ENCODE data around the gene KAZN.

Gene KAZN

GRCh38 chr1:15014516-15014915 lies 416.0 kb downstream of the KAZN start:
- in situ Hi-C loops (cut with HindIII; ENCODE audit: low sequenced_read_pairs): no loop called here

GRCh38 chr1:15016001-15016400 lies 417.5 kb downstream of the KAZN start:
- in situ Hi-C loops (cut with HindIII; ENCODE audit: low sequenced_read_pairs): no loop called here

- in situ Hi-C loops (cut with HindIII; ENCODE audit: low sequenced_read_pairs): no loop called here
Observed at GRCh38 chr1:15016526-15016925, 418.0 kb downstream of the KAZN start.

- in situ Hi-C loops (cut with HindIII; ENCODE audit: low sequenced_read_pairs): no loop called here
Observed at GRCh38 chr1:15017120-15017519, 418.6 kb downstream of the KAZN start.

GRCh38 chr1:15018767-15019166 lies 420.3 kb downstream of the KAZN start:
- in situ Hi-C loops (cut with HindIII; ENCODE audit: low sequenced_read_pairs): no loop called here

GRCh38 chr1:15020943-15021745 lies 422.7 kb downstream of the KAZN start:
- in situ Hi-C loops (cut with HindIII; ENCODE audit: low sequenced_read_pairs): no loop called here

- in situ Hi-C loops (cut with HindIII; ENCODE audit: low sequenced_read_pairs): no loop called here
Observed at GRCh38 chr1:15022048-15022447, 423.6 kb downstream of the KAZN start.

- in situ Hi-C loops (cut with HindIII; ENCODE audit: low sequenced_read_pairs): no loop called here
Observed at GRCh38 chr1:15023205-15023604, 424.7 kb downstream of the KAZN start.

- in situ Hi-C loops (cut with HindIII; ENCODE audit: low sequenced_read_pairs): no loop called here
Observed at GRCh38 chr1:15023976-15024375, 425.5 kb downstream of the KAZN start.

- in situ Hi-C loops (cut with HindIII; ENCODE audit: low sequenced_read_pairs): no loop called here
Observed at GRCh38 chr1:15026117-15026489, 427.6 kb downstream of the KAZN start.

GRCh38 chr1:15027515-15027986 lies 429.1 kb downstream of the KAZN start:
- in situ Hi-C loops (cut with HindIII; ENCODE audit: low sequenced_read_pairs): no loop called here

GRCh38 chr1:15028102-15028501 lies 429.6 kb downstream of the KAZN start:
- in situ Hi-C loops (cut with HindIII; ENCODE audit: low sequenced_read_pairs): no loop called here

GRCh38 chr1:15028616-15029015 lies 430.1 kb downstream of the KAZN start:
- in situ Hi-C loops (cut with HindIII; ENCODE audit: low sequenced_read_pairs): no loop called here

- in situ Hi-C loops (cut with HindIII; ENCODE audit: low sequenced_read_pairs): no loop called here
Observed at GRCh38 chr1:15029036-15029435, 430.6 kb downstream of the KAZN start.

- in situ Hi-C loops (cut with HindIII; ENCODE audit: low sequenced_read_pairs): no loop called here
Observed at GRCh38 chr1:15029786-15030185, 431.3 kb downstream of the KAZN start.

- in situ Hi-C loops (cut with HindIII; ENCODE audit: low sequenced_read_pairs): no loop called here
Observed at GRCh38 chr1:15031251-15031933, 432.9 kb downstream of the KAZN start.

- in situ Hi-C loops (cut with HindIII; ENCODE audit: low sequenced_read_pairs): no loop called here
Observed at GRCh38 chr1:15033264-15033663, 434.8 kb downstream of the KAZN start.

- in situ Hi-C loops (cut with HindIII; ENCODE audit: low sequenced_read_pairs): no loop called here
Observed at GRCh38 chr1:15034656-15035055, 436.2 kb downstream of the KAZN start.

- in situ Hi-C loops (cut with HindIII; ENCODE audit: low sequenced_read_pairs): no loop called here
Observed at GRCh38 chr1:15035236-15035635, 436.8 kb downstream of the KAZN start.

GRCh38 chr1:15036101-15036500 lies 437.6 kb downstream of the KAZN start:
- in situ Hi-C loops (cut with HindIII; ENCODE audit: low sequenced_read_pairs): no loop called here

GRCh38 chr1:15038232-15039016 lies 439.9 kb downstream of the KAZN start:
- in situ Hi-C loops (cut with HindIII; ENCODE audit: low sequenced_read_pairs): no loop called here
